UCSD-AML1 (cell line): ENCODE data around the gene ILF2.
"Not testable (repeated sequence)": the region's sequence is repeated elsewhere in the genome, so short reads cannot be mapped to it uniquely, and the experiment has no call there.

Experiments used
- DNase-seq: peaks from one replicate; lab custom pipeline; 2025; ENCODE audit not compliant: unreplicated experiment; lab: John Stamatoyannopoulos, UW

The ILF2 gene

DNA sequence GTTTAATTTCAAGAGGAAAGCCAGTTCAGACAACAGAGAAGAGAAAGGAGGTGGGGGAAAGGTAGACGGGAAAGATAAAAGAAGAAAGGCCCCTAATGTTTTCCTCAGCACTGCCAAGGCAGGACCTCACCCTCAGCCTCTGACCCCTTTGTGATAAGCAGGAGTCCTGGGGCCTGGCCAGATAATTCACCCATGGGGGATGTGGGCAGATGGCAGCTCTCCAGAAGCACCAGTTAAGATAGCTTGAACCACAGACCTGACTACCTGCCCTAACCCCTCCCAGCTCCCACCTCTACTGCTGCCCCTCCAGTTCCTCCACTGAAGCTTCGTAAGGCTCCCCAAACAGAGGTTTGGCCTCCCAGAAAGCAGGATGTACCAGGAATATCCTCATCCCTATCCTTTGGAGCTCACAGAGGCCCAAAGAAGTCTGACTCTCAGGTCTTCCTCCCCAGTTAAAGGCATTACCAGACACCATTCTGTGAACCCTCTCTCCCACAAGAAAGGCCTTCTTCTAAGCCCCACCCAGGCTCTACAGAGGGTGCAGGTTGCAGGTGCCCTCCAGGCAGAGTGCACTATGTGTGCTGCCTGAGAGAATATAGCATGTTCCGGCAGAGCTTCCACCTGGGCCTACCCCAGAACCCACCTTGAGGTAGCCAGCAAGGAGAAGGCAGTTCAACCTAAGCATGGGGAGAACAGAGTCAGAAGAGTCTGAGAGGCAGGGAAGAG is 21.5 kb downstream of the ILF2 start:
- no peak for DNase-seq

DNA sequence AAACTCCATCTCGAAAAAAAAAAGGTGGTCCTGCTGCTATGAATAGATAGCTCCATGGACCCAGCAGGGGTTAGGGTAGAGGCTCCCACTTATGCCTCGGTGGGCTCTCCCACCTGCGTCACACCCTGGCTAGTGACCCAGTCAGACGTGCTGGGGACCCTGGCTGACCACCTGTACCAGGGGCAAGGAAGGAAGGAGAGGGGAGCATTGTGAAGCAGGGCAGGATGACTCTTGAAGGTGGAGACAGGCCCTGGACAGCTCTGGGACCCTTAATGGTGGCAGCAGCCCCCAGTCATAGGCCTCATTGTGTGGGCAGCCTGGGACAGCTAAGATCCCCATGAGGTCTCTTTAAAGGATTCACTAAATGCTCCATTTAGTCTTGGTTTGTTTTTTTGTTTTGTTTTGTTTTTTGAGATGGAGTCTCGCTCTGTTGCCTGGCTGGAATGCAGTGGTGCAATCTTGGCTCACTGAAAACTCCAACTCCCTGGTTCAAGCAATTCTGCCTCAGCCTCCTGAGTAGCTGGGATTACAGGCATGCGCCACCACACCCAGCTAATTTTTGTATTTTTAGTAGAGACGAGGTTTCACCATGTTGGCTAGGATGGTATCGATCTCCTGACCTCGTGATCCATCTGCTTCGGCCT is 22.7 kb downstream of the ILF2 start:
- DNase-seq = no peak

- DNase-seq = no peak
These were observed 23.5 kb downstream of the ILF2 start for GRCh38 chr1:153647346-153647714.

DNA sequence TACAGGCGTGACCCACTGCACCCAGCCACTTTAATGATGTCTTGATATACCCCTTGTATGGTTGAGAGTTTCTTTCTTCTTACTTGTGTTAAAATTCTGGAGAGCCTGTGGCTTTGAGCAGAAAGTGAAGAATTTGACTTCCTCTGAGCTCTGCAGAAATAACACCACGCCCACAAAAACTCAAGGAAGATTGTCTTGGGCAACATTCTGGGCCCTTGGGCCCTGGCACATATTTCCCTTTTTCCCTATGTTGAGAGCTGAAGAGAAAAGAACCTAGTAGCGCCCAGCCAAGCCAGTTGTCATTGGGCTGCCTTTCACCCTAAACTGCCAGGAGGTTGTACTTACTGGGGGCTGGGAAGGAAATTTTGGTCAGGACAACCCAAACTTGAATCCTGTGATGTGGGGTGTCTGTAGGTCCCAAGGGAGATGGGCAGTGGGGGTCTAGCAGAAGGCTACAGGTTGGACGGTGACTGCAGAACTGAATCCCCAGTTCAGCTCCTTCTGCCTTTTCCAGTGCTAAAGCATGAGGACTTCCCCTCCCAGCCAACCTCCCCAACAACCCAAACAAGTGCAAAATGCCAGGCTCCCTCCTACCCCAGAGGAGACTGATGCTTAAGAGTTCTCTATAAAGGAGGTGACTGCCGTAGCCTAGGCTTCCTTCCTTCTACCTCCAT is 24.0 kb downstream of the ILF2 start:
- no peak for DNase-seq

DNA sequence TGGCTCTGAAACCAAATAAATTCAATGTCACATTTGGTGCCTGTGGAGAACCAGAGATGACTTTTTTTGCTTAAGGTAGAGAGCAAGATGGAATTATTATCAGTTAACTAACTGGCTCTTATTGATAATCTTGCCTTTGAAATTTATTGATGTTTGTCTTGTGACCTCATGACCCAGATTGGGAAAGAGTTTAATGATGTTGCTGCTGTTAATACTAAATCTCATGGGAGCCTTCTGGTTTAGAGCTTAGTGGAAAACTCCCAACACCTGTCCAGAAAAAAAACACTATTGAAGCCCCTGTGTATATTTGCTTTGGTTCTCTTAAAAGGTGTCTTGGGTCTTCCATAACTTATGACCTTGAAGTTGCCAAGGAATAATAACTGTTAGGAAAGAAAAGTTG is 27.0 kb downstream of the ILF2 start:
- no peak for DNase-seq

DNA sequence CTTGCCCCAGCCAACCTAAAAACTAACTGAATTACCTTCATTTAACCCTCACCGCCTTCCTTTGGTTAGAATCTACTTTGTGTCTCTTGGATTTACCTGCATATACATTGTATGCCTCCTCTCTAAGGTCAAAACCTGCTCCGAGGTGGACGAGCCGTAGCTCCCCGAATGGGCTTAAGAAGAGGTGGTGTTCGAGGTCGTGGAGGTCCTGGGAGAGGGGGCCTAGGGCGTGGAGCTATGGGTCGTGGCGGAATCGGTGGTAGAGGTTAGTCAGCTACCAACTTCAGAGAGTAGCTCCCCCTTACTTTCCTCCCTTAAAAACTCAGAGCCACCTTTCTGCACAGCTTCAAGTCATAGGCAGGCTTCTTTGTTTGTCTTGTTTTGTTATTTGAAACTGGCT is 27.7 kb downstream of the ILF2 start:
- DNase-seq = no peak

DNA sequence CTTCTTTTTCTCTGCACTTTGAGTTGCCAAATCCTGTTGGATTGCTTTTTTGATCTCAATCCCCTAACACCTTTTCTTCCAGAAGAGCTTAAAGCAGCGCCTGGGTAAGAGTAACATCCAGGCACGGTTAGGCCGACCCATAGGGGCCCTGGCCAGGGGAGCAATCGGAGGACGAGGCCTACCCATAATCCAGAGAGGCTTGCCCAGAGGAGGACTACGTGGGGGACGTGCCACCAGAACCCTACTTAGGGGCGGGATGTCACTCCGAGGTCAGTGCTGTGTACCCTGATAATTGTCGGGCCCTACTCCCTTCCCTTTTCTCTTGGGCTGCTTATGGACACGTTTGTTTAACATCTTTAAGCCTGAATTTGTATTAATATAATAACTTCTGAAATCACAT is 28.6 kb downstream of the ILF2 start:
- DNase-seq = no peak

DNA sequence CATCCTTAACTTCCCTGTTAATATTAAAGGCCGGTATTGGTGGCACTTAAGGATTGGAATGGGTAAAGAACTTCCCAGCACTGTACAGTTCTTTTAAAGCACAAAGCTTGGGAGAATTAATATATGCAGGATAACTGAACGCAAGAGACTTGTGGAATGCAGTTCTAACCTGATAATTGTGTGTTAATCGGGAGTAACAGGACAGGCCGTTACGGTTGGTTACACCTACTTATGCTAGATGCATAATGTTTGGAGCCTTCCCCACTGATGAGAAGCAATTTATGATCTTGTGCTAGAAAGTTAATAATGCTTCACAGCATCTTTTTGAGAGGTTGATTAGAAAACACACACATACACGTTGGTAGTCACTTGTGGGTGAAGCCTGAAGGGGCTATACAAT is 29.9 kb downstream of the ILF2 start:
- no peak for DNase-seq

DNA sequence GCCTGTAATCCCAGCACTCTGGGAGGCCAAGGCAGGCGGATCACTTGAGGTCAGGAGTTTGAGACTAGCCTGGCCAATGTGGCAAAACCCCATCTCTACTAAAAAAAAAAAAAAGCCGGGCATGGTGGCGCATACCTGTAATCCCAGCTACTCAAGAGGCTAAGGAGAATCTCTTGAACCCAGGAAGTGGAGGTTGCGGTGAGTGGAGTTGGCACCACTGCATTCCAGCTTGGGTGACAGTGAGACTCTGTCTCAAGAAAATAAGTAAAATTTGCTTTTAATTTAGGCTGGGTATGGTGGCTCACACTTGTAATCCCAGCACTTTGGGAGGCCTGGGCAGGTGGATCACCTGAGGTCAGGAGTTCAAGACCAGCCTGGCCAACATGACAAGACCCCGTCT is 30.6 kb downstream of the ILF2 start:
- not testable (repeated sequence) for DNase-seq

DNA sequence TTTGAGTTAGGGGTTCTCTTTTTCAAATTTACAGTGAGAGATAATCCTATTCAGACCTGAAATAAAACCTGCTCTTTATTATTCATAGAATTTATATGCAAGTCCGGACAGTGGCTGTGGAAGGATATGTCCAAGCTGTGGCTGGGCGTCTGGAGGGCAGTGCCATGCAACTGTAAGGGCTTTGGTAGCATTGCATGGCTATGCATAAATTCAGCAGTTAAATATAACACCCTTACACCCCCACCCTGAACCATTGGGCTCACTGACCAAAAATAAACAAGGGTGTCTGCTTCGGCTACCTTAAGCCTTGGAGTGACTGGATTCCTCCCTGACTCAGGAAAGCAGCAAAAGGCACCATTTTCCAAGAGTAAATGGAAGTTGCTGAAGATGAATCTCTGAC is 31.5 kb downstream of the ILF2 start:
- no peak for DNase-seq

- DNase-seq = no peak
These were observed 32.5 kb downstream of the ILF2 start for GRCh38 chr1:153638261-153638660.

- DNase-seq = no peak
These were observed 34.5 kb downstream of the ILF2 start for GRCh38 chr1:153636312-153636711.

- DNase-seq = no peak
These were observed 34.9 kb downstream of the ILF2 start for GRCh38 chr1:153635872-153636271.

DNA sequence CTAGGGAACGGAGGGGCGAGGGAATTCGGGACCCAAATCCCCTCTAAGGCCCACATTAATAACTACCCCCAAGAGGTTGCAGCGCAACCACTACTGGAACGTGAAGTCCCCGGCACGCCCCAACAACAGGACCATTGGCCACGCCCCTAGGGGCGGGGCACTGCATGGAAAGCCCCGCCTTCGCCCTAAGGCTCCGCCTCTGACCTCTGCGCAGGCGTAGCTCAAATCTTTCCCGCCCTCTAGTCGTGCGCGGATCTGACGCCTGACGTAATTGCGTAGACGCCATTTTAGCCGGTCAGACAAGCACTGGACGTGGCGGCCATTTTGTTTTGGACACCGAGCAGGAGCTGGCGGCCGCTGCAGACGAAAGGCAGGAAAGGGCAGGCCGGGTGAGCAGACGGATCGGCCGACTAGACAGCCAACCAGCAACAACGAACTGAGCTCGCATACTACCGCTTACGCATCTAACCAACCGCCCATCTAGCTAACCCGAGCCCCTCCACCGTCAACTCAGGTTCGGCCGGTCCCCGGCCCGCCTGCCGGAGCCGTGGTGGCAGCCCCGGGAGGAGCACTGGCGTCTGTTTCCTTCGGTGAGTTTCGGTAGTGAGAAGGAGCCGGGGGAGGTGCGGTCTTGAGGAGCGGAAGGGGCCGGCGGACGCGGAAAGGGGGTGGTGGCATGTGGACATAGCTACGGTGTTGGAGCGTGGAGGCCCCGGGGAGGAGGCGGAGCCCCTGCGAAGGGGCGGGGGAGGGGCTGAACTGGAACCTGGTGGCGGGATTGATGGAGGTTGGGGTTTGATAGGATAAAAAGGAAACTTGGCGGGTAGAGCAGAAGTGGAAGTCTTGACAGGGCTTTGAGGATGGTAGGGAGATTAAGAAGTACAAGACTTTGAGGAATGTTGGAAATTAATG is 36.8 kb downstream of the ILF2 start, which contains the start of gene CHTOP:
Gene CHTOP (plus strand): TSS at position 313 of the 912 bp plus-strand sequence. CDS start 2,523 bp downstream, outside the sequence.
- DNase-seq = peak; percentile 97

- no peak for DNase-seq
These were observed 37.5 kb downstream of the ILF2 start for GRCh38 chr1:153633161-153633753.

DNA sequence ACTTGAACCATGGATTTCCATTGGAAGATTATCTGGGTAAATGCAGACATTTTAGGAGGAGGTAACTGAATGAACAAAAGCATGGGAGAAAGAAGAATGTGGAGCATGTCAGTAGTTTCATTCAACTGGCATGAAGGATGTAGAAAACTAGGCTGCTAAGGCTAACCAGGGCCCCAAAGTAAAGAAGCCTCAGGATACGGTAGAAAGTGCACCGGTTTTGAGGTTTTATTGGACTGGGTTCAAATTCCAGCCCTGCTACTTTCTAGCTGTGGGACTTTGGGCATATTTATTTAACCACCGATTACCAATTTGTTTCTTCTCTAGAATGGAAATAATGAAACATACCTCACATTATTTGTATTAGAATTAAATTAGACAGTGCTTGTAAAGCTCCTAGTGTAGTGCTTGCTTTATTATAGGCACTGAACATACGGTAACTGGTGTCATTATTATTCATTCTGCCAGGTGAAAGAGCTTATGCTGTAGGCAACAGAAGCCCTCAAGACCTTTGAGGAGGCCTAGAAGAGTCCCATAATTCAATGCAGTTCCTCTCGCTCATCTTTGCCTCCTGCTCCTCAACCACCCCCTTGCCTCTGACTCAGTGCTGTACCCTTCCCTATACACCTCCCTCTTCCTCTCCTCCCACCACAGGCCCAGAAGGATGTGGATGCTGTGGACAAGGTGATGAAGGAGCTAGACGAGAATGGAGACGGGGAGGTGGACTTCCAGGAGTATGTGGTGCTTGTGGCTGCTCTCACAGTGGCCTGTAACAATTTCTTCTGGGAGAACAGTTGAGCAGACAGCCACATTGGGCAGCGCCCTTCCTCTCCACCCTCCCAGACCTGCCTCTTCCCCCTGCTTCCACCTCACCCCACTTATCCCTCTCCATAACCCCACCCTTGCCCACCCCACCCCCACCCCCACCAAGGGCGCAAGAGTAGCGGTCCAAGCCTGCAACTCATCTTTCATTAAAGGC is 39.5 kb downstream of the ILF2 start:
- DNase-seq = no peak

GRCh38 chr1:153630384-153630783 is 40.4 kb downstream of the ILF2 start:
- no peak for DNase-seq

DNA sequence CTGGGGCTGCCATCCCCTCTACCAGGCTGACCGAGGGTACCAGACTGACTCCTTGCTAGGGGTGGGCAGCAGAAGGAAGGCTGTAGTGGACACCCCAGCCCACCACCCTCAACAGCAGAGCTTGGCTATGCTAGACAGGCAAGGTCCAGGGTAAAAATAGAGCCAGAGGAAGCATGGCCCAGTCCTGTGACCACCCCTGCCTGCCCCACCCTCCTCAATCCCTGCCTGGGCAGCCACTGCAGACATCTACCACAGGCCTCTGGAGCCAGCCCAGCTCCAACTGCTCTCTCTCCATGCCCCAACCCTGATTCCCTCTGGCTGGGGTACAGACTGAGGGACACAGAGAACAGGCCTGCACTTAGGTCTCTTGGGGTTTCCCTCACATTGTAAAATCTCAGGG is 40.8 kb downstream of the ILF2 start:
- DNase-seq = no peak

DNA sequence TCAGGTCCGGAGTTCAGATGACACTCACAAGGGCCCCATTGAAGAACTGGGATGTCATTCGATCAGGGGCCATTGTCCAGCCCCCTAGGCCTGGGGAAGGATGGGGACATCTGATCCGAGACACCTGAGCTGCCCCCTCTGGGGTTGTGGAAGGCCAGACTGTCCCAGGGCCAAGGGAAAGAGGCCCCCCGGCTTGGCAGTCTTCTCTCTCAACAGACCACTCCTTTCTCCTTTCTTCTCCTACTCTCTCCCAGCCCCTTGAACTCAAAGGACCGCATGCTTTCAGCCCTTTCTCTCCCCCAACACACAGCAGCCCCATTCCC is 41.5 kb downstream of the ILF2 start:
- no peak for DNase-seq
